Measurements from ENCODE around the gene MROH2A. TPM values are rescaled to one million over a fixed set of nuclear protein-coding genes. Genes with fewer than 3 reads are reported as not detected.

Gene MROH2A
- total RNA-seq, 1 experiment from 2014 or later = not detected

- Mint-ChIP-seq H3K27me3 (ENCODE audit: low read depth) (peaks cover 5% of the 10 kb centered on the region; the same call in 1 of the 2 replicates), H3K36me3 (peaks cover 11% of the 10 kb centered on the region), H3K27ac (no peak overlapping the region), H3K4me3 (no peak overlapping the region), H3K9me3 (peaks cover 43% of the 10 kb centered on the region), H3K4me1 (no peaks in the 10 kb centered on the region)
- CTCF ChIA-PET = no interaction called here
- POLR2A ChIA-PET = no interaction called here
- no peak for ATAC-seq
- TF ChIP-seq ZMAT4 (CRISPR knock-in tag; IDR thresholded peaks at IDR 0.05) (no peak), CBFB (CRISPR knock-in tag; IDR thresholded peaks at IDR 0.05; ENCODE audit: low read depth) (no peak), GTF2I (CRISPR knock-in tag; conservative IDR thresholded peaks at IDR 0.05) (no peak), SOX15 (CRISPR knock-in tag; IDR thresholded peaks at IDR 0.05) (no peak), MYBL2 (CRISPR knock-in tag; IDR thresholded peaks at IDR 0.05) (no peak), AR (CRISPR knock-in tag; IDR thresholded peaks at IDR 0.05) (no peak), ZBTB43 (CRISPR knock-in tag; IDR thresholded peaks at IDR 0.05) (no peak), NFYB (CRISPR knock-in tag; conservative IDR thresholded peaks at IDR 0.05; ENCODE audit: low read depth) (no peak), ZNF512 (CRISPR knock-in tag; IDR thresholded peaks at IDR 0.05; ENCODE audit: borderline replicate concordance) (no peak), PRRX2 (CRISPR knock-in tag; IDR thresholded peaks at IDR 0.05) (no peak), STAT6 (CRISPR knock-in tag; conservative IDR thresholded peaks at IDR 0.05; ENCODE audit: low read depth) (no peak), NR1H2 (CRISPR knock-in tag; IDR thresholded peaks at IDR 0.05) (no peak), HMGA2 (CRISPR knock-in tag; IDR thresholded peaks at IDR 0.05) (no peak), FOXP1 (CRISPR knock-in tag; IDR thresholded peaks at IDR 0.05; ENCODE audit: borderline replicate concordance) (no peak), NFE2L1 (CRISPR knock-in tag; IDR thresholded peaks at IDR 0.05) (no peak), SP1 (CRISPR knock-in tag; conservative IDR thresholded peaks at IDR 0.05) (no peak), MXD4 (CRISPR knock-in tag; IDR thresholded peaks at IDR 0.05; ENCODE audit: borderline replicate concordance) (no peak), ZNF396 (CRISPR knock-in tag; IDR thresholded peaks at IDR 0.05; ENCODE audit: borderline replicate concordance) (no peak), ERG (CRISPR knock-in tag; IDR thresholded peaks at IDR 0.05) (no peak), ZNF121 (CRISPR knock-in tag; IDR thresholded peaks at IDR 0.05) (no peak)
- no peak for DNase-seq (ENCODE audit: low spot score)
Observed at GRCh38 chr2:233740870-233741269, 37.3 kb upstream of the MROH2A start.
